Measurements from ENCODE around the gene ATP9B. TPM values are rescaled to one million over a fixed set of nuclear protein-coding genes. Genes with fewer than 3 reads are reported as not detected.
"Not testable (repeated sequence)": the region's sequence is repeated elsewhere in the genome, so short reads cannot be mapped to it uniquely, and the experiment has no call there.

Gene ATP9B
- total RNA-seq, 2 donors from 2014 or later = 15.4 to 17.6 TPM

DNA sequence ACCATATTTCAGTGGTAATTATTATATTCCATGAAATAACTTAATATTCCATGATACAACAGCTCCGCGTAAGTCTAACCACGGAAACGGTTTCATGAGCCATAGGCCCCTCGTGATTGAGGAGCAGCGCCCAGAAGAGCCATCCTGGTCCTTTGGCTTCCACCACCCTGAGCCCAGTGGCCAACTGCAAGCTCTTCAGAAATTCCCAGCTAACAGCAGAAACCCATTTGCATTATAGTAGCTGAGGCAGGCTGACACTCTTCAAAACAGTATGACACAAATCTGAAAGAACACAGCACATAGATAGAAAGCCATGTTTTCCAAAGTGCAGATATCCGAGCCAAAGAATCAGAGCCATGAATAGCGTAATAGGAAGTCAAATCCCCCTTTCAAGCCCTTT lies 205.6 kb downstream of the ATP9B start:
- no peak for DNase-seq (ENCODE audit: low spot score)
- Histone ChIP-seq H3K27me3 (no peaks in the 10 kb centered on the region), H3K4me3 (no peak overlapping the region), H3K36me3 (peaks cover 5% of the 10 kb centered on the region), H3K4me1 (no peaks in the 10 kb centered on the region), H3K27ac (no peak overlapping the region), H3K9me3 (no peaks in the 10 kb centered on the region)
- TF ChIP-seq, protein P1, sequence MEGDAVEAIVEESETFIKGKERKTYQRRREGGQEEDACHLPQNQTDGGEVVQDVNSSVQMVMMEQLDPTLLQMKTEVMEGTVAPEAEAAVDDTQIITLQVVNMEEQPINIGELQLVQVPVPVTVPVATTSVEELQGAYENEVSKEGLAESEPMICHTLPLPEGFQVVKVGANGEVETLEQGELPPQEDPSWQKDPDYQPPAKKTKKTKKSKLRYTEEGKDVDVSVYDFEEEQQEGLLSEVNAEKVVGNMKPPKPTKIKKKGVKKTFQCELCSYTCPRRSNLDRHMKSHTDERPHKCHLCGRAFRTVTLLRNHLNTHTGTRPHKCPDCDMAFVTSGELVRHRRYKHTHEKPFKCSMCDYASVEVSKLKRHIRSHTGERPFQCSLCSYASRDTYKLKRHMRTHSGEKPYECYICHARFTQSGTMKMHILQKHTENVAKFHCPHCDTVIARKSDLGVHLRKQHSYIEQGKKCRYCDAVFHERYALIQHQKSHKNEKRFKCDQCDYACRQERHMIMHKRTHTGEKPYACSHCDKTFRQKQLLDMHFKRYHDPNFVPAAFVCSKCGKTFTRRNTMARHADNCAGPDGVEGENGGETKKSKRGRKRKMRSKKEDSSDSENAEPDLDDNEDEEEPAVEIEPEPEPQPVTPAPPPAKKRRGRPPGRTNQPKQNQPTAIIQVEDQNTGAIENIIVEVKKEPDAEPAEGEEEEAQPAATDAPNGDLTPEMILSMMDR (IDR thresholded peaks at IDR 0.05) = no peak

- Histone ChIP-seq H3K27me3 (no peaks in the 10 kb centered on the region), H3K36me3 (peaks cover 5% of the 10 kb centered on the region), H3K27ac (no peak overlapping the region), H3K4me1 (no peaks in the 10 kb centered on the region), H3K4me3 (no peak overlapping the region), H3K9me3 (no peaks in the 10 kb centered on the region)
- no peak for DNase-seq (ENCODE audit: low spot score)
- TF ChIP-seq, protein P1 (IDR thresholded peaks at IDR 0.05) = no peak
These were observed 206.3 kb downstream of the ATP9B start for GRCh38 chr18:79275461-79275860.

GRCh38 chr18:79275992-79276391 lies 206.8 kb downstream of the ATP9B start:
- Histone ChIP-seq H3K27ac (no peak overlapping the region), H3K36me3 (peaks cover 5% of the 10 kb centered on the region), H3K9me3 (no peaks in the 10 kb centered on the region), H3K27me3 (no peaks in the 10 kb centered on the region), H3K4me1 (no peaks in the 10 kb centered on the region), H3K4me3 (no peak overlapping the region)
- TF ChIP-seq, protein P1 (IDR thresholded peaks at IDR 0.05) = no peak
- no peak for DNase-seq (ENCODE audit: low spot score)

DNA sequence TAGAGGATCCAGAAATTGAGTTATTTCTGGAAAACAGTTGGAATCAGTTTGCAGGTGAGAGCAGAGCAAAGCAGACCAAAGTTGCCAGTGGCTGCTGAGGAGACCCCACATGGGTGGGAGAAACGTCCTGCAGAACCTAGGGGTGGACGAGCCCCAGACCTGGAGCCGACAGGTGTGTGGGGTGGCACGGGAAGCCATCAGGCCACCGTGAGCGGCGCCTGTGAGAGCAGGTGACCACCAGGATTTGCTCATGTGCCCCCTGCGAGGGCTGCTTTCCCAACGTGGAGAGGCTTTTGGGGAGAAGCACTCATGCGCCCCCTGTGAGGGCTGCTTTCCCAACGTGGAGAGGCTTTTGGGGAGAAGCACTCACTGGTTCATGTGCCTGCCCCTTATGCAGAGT lies 209.7 kb downstream of the ATP9B start:
- Histone ChIP-seq H3K27ac (no peak overlapping the region), H3K4me1 (no peaks in the 10 kb centered on the region), H3K36me3 (no peaks in the 10 kb centered on the region), H3K9me3 (no peaks in the 10 kb centered on the region), H3K27me3 (no peaks in the 10 kb centered on the region), H3K4me3 (no peak overlapping the region)
- TF ChIP-seq, protein P1 (IDR thresholded peaks at IDR 0.05) = no peak
- DNase-seq (ENCODE audit: low spot score) = no peak

GRCh38 chr18:79283131-79283810 lies 214.1 kb downstream of the ATP9B start:
- Histone ChIP-seq H3K36me3 (no peaks in the 10 kb centered on the region), H3K27me3 (no peaks in the 10 kb centered on the region), H3K27ac (no peak overlapping the region), H3K4me3 (no peak overlapping the region), H3K9me3 (no peaks in the 10 kb centered on the region), H3K4me1 (no peaks in the 10 kb centered on the region)
- no peak for DNase-seq (ENCODE audit: low spot score)
- TF ChIP-seq, protein P1 (IDR thresholded peaks at IDR 0.05) = no peak

DNA sequence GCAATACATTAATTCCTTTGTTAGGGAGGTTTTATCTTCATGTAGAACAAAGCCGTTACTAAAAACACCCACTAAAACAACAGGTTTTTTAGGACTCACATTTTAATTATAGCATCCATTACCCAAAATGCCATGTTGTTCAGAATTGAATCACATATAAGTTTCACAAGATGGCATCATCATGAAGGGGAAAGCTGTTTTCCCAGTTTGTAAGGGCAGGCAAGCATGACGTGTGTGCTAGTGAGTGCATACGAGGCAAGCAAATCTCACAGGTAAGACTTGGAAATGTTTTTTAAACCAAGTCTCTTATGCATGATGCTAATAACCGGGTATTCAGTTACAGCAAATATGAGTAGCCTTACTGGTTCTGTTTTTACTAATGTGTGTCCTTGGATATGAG lies 214.7 kb downstream of the ATP9B start:
- no peaks in the 10 kb centered on the region for H3K9me3 ChIP-seq
- H3K4me3 ChIP-seq = no peak overlapping the region
- H3K36me3 ChIP-seq = no peaks in the 10 kb centered on the region
- H3K4me1 ChIP-seq = no peaks in the 10 kb centered on the region
- no peak for DNase-seq (ENCODE audit: low spot score)
- TF ChIP-seq, protein P1 (IDR thresholded peaks at IDR 0.05) = no peak
- no peak overlapping the region for H3K27ac ChIP-seq
- no peaks in the 10 kb centered on the region for H3K27me3 ChIP-seq

GRCh38 chr18:79285191-79285590 lies 216.0 kb downstream of the ATP9B start:
- not testable (repeated sequence) for H3K36me3 ChIP-seq; H3K27me3 ChIP-seq; H3K4me1 ChIP-seq; H3K9me3 ChIP-seq; DNase-seq (ENCODE audit: low spot score); H3K27ac ChIP-seq; H3K4me3 ChIP-seq

DNA sequence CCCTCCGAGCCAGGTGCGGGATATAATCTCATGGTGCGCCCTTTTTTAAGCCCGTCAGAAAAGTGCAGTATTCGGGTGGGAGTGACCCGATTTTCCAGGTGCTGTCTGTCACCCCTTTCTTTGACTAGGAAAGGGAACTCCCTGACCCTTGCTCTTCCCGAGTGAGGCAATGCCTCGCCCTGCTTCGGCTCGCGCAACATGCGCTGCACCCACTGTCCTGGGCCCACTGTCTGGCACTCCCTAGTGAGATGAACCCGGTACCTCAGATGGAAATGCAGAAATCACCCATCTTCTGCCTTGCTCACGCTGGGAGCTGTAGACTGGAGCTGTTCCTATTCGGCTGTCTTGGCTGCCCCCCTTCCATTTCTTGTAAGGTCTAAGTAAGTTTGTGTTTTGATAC lies 221.2 kb downstream of the ATP9B start:
- not testable (repeated sequence) for H3K4me1 ChIP-seq; DNase-seq (ENCODE audit: low spot score); H3K27ac ChIP-seq; H3K36me3 ChIP-seq; H3K4me3 ChIP-seq; H3K27me3 ChIP-seq; H3K9me3 ChIP-seq

Data from right atrium auricular region (tissue), 2 donors.